Panc1 (cell line): ENCODE data around the gene IRS1.

ENCODE experiments used
- POLR2AphosphoS5 ChIP-seq: IDR thresholded peaks from 2 replicates; pipeline ENCODE4 v1.6.1; 2012; ENCODE audit warnings: mild to moderate bottlenecking, low read depth, low read length, moderate library complexity
- SIN3A ChIP-seq: IDR thresholded peaks from 2 replicates; pipeline ENCODE4 v1.6.1; 2012; ENCODE audit warnings: low read depth, mild to moderate bottlenecking, low read length, moderate library complexity, borderline replicate concordance; ENCODE audit not compliant: insufficient read depth
- TCF7L2 ChIP-seq: IDR thresholded peaks from 2 replicates; pipeline ENCODE4 v1.6.1; 2011; ENCODE audit warnings: mild to moderate bottlenecking, low read depth, low read length, inconsistent platforms
- TF ChIP-seq, protein P1 (sequence below): fragments of 450-650 bp; IDR thresholded peaks from 2 replicates; pipeline ENCODE4 v1.5.1; 2017; ENCODE audit warnings: mild to moderate bottlenecking
- TF ChIP-seq, protein P2 (sequence below), 2 experiments: IDR thresholded peaks; 2 replicates each; pipeline ENCODE4 v1.6.1; 2011 to 2012; ENCODE audit warnings: low read depth in 2 of 2, control low read depth in 1 of 2, low read length in 1 of 2, mild to moderate bottlenecking in 1 of 2, moderate library complexity in 1 of 2; ENCODE audit not compliant: insufficient read depth in 1 of 2

DNA sequence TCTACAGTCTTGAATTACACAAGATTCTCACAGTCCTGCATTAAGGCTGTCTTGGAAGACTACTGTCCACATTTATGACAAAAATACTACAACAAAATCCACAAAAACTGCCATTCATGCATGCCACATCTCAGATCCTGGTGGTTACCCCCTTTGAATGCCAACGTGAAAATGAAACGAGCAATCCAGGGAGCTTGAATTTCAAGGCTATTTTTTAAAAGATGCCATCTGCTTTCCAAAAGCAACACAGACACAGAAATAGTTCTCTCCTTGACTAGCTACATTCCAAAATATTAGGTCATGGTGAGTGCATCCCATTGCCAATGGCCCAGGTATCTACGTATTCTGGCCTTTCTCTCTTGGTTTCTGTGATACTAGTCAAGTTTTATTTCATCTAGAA is 36.3 kb downstream of the IRS1 start:
- TF ChIP-seq POLR2AphosphoS5 (no peak), SIN3A (no peak), TCF7L2 (no peak)
- TF ChIP-seq, protein P1, sequence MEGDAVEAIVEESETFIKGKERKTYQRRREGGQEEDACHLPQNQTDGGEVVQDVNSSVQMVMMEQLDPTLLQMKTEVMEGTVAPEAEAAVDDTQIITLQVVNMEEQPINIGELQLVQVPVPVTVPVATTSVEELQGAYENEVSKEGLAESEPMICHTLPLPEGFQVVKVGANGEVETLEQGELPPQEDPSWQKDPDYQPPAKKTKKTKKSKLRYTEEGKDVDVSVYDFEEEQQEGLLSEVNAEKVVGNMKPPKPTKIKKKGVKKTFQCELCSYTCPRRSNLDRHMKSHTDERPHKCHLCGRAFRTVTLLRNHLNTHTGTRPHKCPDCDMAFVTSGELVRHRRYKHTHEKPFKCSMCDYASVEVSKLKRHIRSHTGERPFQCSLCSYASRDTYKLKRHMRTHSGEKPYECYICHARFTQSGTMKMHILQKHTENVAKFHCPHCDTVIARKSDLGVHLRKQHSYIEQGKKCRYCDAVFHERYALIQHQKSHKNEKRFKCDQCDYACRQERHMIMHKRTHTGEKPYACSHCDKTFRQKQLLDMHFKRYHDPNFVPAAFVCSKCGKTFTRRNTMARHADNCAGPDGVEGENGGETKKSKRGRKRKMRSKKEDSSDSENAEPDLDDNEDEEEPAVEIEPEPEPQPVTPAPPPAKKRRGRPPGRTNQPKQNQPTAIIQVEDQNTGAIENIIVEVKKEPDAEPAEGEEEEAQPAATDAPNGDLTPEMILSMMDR: no peak
- TF ChIP-seq, protein P2, sequence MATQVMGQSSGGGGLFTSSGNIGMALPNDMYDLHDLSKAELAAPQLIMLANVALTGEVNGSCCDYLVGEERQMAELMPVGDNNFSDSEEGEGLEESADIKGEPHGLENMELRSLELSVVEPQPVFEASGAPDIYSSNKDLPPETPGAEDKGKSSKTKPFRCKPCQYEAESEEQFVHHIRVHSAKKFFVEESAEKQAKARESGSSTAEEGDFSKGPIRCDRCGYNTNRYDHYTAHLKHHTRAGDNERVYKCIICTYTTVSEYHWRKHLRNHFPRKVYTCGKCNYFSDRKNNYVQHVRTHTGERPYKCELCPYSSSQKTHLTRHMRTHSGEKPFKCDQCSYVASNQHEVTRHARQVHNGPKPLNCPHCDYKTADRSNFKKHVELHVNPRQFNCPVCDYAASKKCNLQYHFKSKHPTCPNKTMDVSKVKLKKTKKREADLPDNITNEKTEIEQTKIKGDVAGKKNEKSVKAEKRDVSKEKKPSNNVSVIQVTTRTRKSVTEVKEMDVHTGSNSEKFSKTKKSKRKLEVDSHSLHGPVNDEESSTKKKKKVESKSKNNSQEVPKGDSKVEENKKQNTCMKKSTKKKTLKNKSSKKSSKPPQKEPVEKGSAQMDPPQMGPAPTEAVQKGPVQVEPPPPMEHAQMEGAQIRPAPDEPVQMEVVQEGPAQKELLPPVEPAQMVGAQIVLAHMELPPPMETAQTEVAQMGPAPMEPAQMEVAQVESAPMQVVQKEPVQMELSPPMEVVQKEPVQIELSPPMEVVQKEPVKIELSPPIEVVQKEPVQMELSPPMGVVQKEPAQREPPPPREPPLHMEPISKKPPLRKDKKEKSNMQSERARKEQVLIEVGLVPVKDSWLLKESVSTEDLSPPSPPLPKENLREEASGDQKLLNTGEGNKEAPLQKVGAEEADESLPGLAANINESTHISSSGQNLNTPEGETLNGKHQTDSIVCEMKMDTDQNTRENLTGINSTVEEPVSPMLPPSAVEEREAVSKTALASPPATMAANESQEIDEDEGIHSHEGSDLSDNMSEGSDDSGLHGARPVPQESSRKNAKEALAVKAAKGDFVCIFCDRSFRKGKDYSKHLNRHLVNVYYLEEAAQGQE (IDR thresholded peaks at IDR 0.05; ENCODE audit: insufficient read depth in 1 of 2, low read depth in 2 of 2, low read length in 1 of 2): no peak
